B cell (primary cell): Measurements from ENCODE around the gene PFDN6. TPM values are rescaled to one million over a fixed set of nuclear protein-coding genes. Genes with fewer than 3 reads are reported as not detected.

Source experiments
- ATAC-seq: fragments of 200-7000 bp; cut with Tn5 transposase; one replicate; pipeline ENCODE4 v1.10.0; 2021; ENCODE audit warnings: low read depth, mild to moderate bottlenecking, moderate number of reproducible peaks, moderate library complexity
- CTCF ChIA-PET: fragments of 350-600 bp; sonication (Branson Sonifier 250); formaldehyde crosslinking; loops from one replicate; lab custom pipeline; 2021; ENCODE audit warnings: antibody characterized with exemption, inconsistent platforms; lab: Charles Lee
- POLR2A ChIA-PET: fragments of 350-600 bp; sonication (Branson Sonifier 250); formaldehyde crosslinking; loops from one replicate; lab custom pipeline; 2021; ENCODE audit warnings: antibody characterized with exemption; lab: Charles Lee
- DNase-seq: peaks from one replicate; pipeline ENCODE4 v3.0.0; 2013
- H2AFZ ChIP-seq: 2 replicates; pipeline ENCODE4 v1.6.1; 2012; ENCODE audit warnings: mild to moderate bottlenecking, low read depth, low read length; ENCODE audit not compliant: insufficient read depth, poor library complexity, severe bottlenecking
- H3K27ac ChIP-seq, 2 donors: 1 replicate in 1 of 2; 2 replicates in 1 of 2; pipeline ENCODE4 v1.5.1; 2012 to 2013; ENCODE audit warnings: low read length in 2 of 2, mild to moderate bottlenecking in 2 of 2, moderate library complexity in 1 of 2
- H3K27me3 ChIP-seq, 4 experiments: fragments of 200-600 bp in 1 of 4; sonication (generic) in 1 of 4; replicated peaks in 1 of 4; 1 replicate in 2 of 4; 2 replicates in 2 of 4; pipeline versions ENCODE4 v1.6.1 to v1.7.0; 2013 to 2016; ENCODE audit warnings: low read length in 3 of 4, mild to moderate bottlenecking in 2 of 4, mixed read lengths in 1 of 4, moderate library complexity in 1 of 4; ENCODE audit not compliant: insufficient read depth in 4 of 4, control insufficient read depth in 3 of 4; ENCODE audit errors: control extremely low read depth in 1 of 4
- H3K36me3 ChIP-seq, 2 experiments: replicated peaks in 1 of 2; 1 replicate in 1 of 2; 2 replicates in 1 of 2; pipeline versions ENCODE4 v1.6.1 to v1.7.1; 2013; ENCODE audit warnings: low read length in 1 of 2; ENCODE audit not compliant: insufficient read depth in 2 of 2, control insufficient read depth in 1 of 2; ENCODE audit errors: control extremely low read depth in 1 of 2, extremely low read depth in 1 of 2
- H3K4me1 ChIP-seq, 2 donors: fragments of 200-600 bp in 1 of 2; sonication (generic) in 1 of 2; 1 replicate in 1 of 2; 2 replicates in 1 of 2; pipeline versions ENCODE4 v1.5.1 to v1.6.1; 2013 to 2017; ENCODE audit warnings: low read length in 2 of 2; ENCODE audit not compliant: control insufficient read depth in 2 of 2, insufficient read depth in 2 of 2
- H3K4me2 ChIP-seq: replicated peaks from 2 replicates; pipeline ENCODE3; 2012; ENCODE audit warnings: mild to moderate bottlenecking, low read depth, low read length; ENCODE audit not compliant: poor library complexity, severe bottlenecking
- H3K4me3 ChIP-seq, 5 experiments: fragments of 200-600 bp in 1 of 5; sonication (generic) in 1 of 5; 1 replicate in 3 of 5; 2 replicates in 2 of 5; pipeline versions ENCODE4 v1.5.1 to v1.7.0; 2011 to 2016; ENCODE audit warnings: low read length in 4 of 5, mild to moderate bottlenecking in 4 of 5, low read depth in 2 of 5, control low read depth in 1 of 5, moderate library complexity in 1 of 5; ENCODE audit not compliant: insufficient read depth in 1 of 5; ENCODE audit errors: control extremely low read depth in 1 of 5, extremely low read depth in 1 of 5
- H3K79me2 ChIP-seq: fragments of 200-600 bp; sonication (generic); one replicate; pipeline ENCODE4 v1.6.0; 2016; ENCODE audit warnings: low read length; ENCODE audit not compliant: control insufficient read depth, insufficient read depth
- H3K9ac ChIP-seq: fragments of 200-600 bp; sonication (generic); 2 replicates; pipeline ENCODE4 v1.6.1; 2017; ENCODE audit warnings: mild to moderate bottlenecking, low read length, moderate library complexity
- H3K9me3 ChIP-seq, 3 donors: one replicate each; pipeline versions ENCODE4 v1.6.1 to v1.7.1; 2013; ENCODE audit warnings: low read length in 2 of 3; ENCODE audit not compliant: control insufficient read depth in 2 of 3, insufficient read depth in 1 of 3; ENCODE audit errors: control extremely low read depth in 1 of 3
- H4K20me1 ChIP-seq: 2 replicates; pipeline ENCODE4 v1.6.0; 2012; ENCODE audit warnings: mild to moderate bottlenecking, low read length; ENCODE audit not compliant: insufficient read depth, control insufficient read depth, poor library complexity, severe bottlenecking
- H3K27ac Mint-ChIP-seq: one replicate; pipeline ENCODE4 v1.8.0; 2021; ENCODE audit warnings: mixed read lengths
- H3K27me3 Mint-ChIP-seq: one replicate; pipeline ENCODE4 v1.8.0; 2021; ENCODE audit warnings: mixed read lengths
- H3K4me1 Mint-ChIP-seq: one replicate; pipeline ENCODE4 v1.8.0; 2021; ENCODE audit warnings: mixed read lengths
- H3K4me3 Mint-ChIP-seq: one replicate; pipeline ENCODE4 v1.8.0; 2021; ENCODE audit warnings: mixed read lengths
- H3K9me3 Mint-ChIP-seq: one replicate; pipeline ENCODE4 v1.8.0; 2022; ENCODE audit warnings: mixed read lengths; ENCODE audit not compliant: insufficient read depth
- CTCF ChIP-seq: fragments of 200-600 bp; IDR thresholded peaks from one replicate; pipeline ENCODE4 v1.8.0; 2022; ENCODE audit warnings: antibody characterized with exemption, mild to moderate bottlenecking
- EZH2 ChIP-seq: IDR thresholded peaks from 2 replicates; pipeline ENCODE4 v1.6.1; 2012; ENCODE audit warnings: borderline replicate concordance, low read depth, mild to moderate bottlenecking, moderate library complexity, low read length; ENCODE audit not compliant: insufficient read depth, poor library complexity, severe bottlenecking
- WGBS: methylation state at CpG from one replicate; pipeline ENCODE4 v1.1.5; 2013; ENCODE audit warnings: missing lambda C conversion rate; ENCODE audit not compliant: insufficient coverage; 5-methylcytosine and 5-hydroxymethylcytosine counted together
- intact Hi-C: fragments of 100-400 bp; cut with micrococcal nuclease; formaldehyde crosslinking; loops from one replicate; pipeline ENCODE4 v1.10.0; 2022
- polyA plus RNA-seq: library from polyadenylated mRNA; depleted of rRNA; stranded (reverse); fragments of >200 nt; gene quantifications from 2 replicates; pipeline ENCODE4 v1.2.3, GENCODE V29; 2012
- total RNA-seq, 2 donors: library from RNA; stranded (reverse); fragments of 120-200 nt in 1 of 2; gene quantifications; 1 replicate in 1 of 2; 2 replicates in 1 of 2; pipeline versions ENCODE4 v1.2.3 to v1.2.4, GENCODE V29; 2013 to 2022

Gene PFDN6
- total and polyA plus RNA-seq, 2 donors (not counting 1 experiment from before 2014, with no cell fraction given), result 33.2 to 51.1 TPM

DNA sequence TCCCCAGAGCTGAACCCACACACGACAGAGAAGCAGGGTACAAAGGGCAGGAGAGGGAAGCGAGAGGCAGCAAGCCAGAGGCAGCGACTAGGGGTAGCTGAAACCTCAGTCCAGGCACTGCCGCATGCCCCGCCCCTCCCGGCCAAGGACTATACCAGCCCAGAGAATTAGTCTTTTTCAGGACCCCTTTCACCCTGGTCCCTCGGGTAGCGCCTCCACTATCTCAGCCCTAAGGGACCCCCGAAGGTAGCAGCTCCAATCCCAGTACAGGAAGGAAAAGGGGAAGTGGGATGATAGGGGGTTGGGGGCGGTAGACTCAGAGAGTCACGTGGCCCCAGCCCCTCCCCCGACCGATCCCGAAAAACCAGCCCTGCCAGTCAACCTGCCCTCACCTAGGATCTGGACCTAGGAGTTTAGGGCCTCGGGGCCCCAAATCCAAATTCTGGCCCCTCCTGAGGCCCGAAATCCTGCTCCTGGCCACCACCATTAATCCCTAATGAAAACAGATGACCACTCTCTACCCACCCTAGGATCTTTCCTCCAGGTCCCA is 8.1 kb downstream of the PFDN6 start:
- H3K9me3 ChIP-seq, result no peaks in the 10 kb centered on the region
- peaks cover 12 to 21% of the 10 kb centered on the region in 2 donors for H3K4me1 ChIP-seq
- H3K4me2 ChIP-seq, result peak overlapping the region; percentile 93
- TF ChIP-seq CTCF (no peak), EZH2 (no peak)
- H4K20me1 ChIP-seq, result peaks cover 20% of the 10 kb centered on the region
- WGBS, result 6% methylated on average over 5 of the region's 16 CpGs
- no peak overlapping the region for H2AFZ ChIP-seq
- peaks cover 0 to 53% of the 10 kb centered on the region in 2 experiments for H3K36me3 ChIP-seq
- Mint-ChIP-seq H3K27ac (peak overlapping the region; percentile 88), H3K4me1 (peaks cover 33% of the 10 kb centered on the region), H3K9me3 (no peaks in the 10 kb centered on the region), H3K4me3 (peak overlapping the region; percentile 99), H3K27me3 (no peaks in the 10 kb centered on the region)
- peak overlapping the region; percentile 60 to 91 for H3K27ac ChIP-seq
- DNase-seq (peak; percentile 63), ATAC-seq (no peak)
- H3K79me2 ChIP-seq, result peaks cover 13% of the 10 kb centered on the region
- ChIA-PET POLR2A (interaction anchor here (1.6 to 3.3 kb wide), 6 partner anchors 9 to 47 kb away, joined by 4 to 21 read pairs (median 14); partner anchors contain the start of genes B3GALT4, RPS18, TAPBP and VPS52), CTCF (interaction anchor here (0.7 to 3.6 kb wide), 4 partner anchors 15 to 46 kb away, joined by 3 to 32 read pairs (median 4); partner anchors contain the start of genes B3GALT4, RPS18 and VPS52)
- intact Hi-C loops, result no loop called here
- peak overlapping the region; percentile 32 to 96 (median 79) for H3K4me3 ChIP-seq
- peak overlapping the region; percentile 84 for H3K9ac ChIP-seq
- H3K27me3 ChIP-seq, result no peaks in the 10 kb centered on the region
